GM23248 (cell line): ENCODE data around the gene NIPBL.

Experiments used
- EZH2 ChIP-seq: fragments of 200-600 bp; sonication (generic); IDR thresholded peaks from 2 replicates; pipeline ENCODE4 v1.6.1; 2018; ENCODE audit warnings: antibody characterized with exemption, mild to moderate bottlenecking; ENCODE audit not compliant: insufficient read depth, poor library complexity, severe bottlenecking
- EZH2phosphoT487 ChIP-seq: fragments of 200-600 bp; sonication (generic); IDR thresholded peaks from 2 replicates; pipeline ENCODE4 v1.6.1; 2018; ENCODE audit warnings: antibody characterized with exemption, moderate library complexity, mild to moderate bottlenecking, low read depth; ENCODE audit not compliant: insufficient read depth

DNA sequence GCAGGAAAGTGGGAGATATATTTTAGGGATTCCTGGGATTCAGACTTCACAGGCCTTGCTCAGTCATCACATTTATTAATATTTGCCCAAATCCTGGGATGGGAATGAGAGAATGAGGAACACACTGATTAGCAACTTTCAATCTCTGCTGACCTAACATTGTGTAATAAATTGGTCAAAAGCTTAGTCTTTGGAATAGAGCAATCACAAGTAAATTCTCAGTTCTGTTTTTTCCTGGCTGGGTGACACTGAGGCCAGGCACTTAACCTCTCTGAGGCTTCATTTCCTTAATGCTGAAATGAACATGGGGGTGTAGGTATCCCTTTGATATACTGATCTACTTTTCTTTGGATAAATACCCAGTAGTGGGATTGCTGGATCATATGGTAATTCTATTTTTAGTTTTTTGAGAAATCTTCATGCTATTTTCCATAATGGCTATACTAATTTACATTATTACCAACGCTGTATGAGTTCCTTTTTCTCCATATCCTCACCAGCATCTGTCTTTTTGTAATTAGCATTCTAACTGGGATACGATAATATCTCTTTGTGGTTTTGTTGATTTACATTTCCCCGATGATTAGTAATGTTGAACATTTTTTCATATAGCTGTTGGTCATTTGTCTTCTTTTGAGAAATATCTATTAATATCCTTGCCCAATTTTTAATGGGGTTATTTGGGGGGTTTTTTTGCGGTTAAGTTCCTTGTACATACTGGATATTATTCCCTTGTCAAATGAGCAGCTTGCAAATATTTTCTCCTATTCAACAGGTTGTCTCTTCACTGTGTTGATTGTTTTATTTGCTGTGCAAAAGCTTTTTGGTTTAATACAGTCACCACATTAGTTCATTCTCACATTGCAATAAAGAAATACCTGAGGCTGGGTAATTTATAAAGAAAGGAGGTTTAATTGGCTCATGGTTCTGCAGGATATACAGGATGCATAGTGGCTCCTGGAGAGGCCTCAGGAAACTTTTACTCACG is 36.8 kb upstream of the NIPBL start:
- TF ChIP-seq EZH2 (no peak), EZH2phosphoT487 (no peak)
